Sigmoid colon (tissue), 7 donors: ENCODE results near the gene DENND10. TPM values are rescaled to one million over a fixed set of nuclear protein-coding genes. Genes with fewer than 3 reads are reported as not detected.
A peak's percentile ranks its signal among the peaks of the same experiment; 100 is the strongest.

ENCODE experiments used
- DNase-seq: peaks from one replicate; pipeline ENCODE4 v3.0.0-alpha.2; 2019
- H3K27ac ChIP-seq, 4 donors: fragments of 200-600 bp; sonication (generic); one replicate each; pipeline ENCODE4 v1.5.1; 2016 to 2019; ENCODE audit warnings: mild to moderate bottlenecking in 1 of 4
- H3K27me3 ChIP-seq, 3 donors: fragments of 200-600 bp; sonication (generic); one replicate each; pipeline ENCODE4 v1.5.1; 2019; ENCODE audit warnings: mild to moderate bottlenecking in 1 of 3
- H3K36me3 ChIP-seq, 4 donors: fragments of 200-600 bp; sonication (generic); one replicate each; pipeline ENCODE4 v1.5.1; 2016 to 2019
- H3K4me1 ChIP-seq, 4 donors: fragments of 200-600 bp; sonication (generic); one replicate each; pipeline ENCODE4 v1.5.1; 2017 to 2019
- H3K4me3 ChIP-seq, 4 donors: fragments of 200-600 bp; sonication (generic); one replicate each; pipeline ENCODE4 v1.5.1; 2017 to 2019; ENCODE audit warnings: mild to moderate bottlenecking in 2 of 4, moderate library complexity in 1 of 4
- H3K9me3 ChIP-seq, 4 donors: fragments of 200-600 bp in 3 of 4; sonication (generic) in 3 of 4; one replicate each; pipeline versions ENCODE4 v1.5.1 to v1.6.1; 2013 to 2019
- CTCF ChIP-seq, 4 experiments: fragments of 450-650 bp in 3 of 4; fragments of 200-600 bp in 1 of 4; IDR thresholded peaks; one replicate each; pipeline ENCODE4 v1.5.1; 2016 to 2019; ENCODE audit warnings: antibody characterized with exemption in 4 of 4, mild to moderate bottlenecking in 3 of 4, moderate library complexity in 2 of 4
- EP300 ChIP-seq, 4 donors: sonication (generic); formaldehyde crosslinking; IDR thresholded peaks; one replicate each; pipeline ENCODE4 v1.6.1; 2017; ENCODE audit warnings: antibody characterized with exemption in 4 of 4
- POLR2A ChIP-seq, 2 donors: fragments of 450-650 bp; IDR thresholded peaks; one replicate each; pipeline ENCODE4 v1.6.1; 2016; ENCODE audit warnings: antibody characterized with exemption in 2 of 2, mild to moderate bottlenecking in 2 of 2, moderate library complexity in 2 of 2
- POLR2AphosphoS5 ChIP-seq, 4 donors: sonication (generic); formaldehyde crosslinking; IDR thresholded peaks; one replicate each; pipeline ENCODE4 v1.6.1; 2017; ENCODE audit warnings: antibody characterized with exemption in 4 of 4
- WGBS, 2 donors: extraction: QIAGEN DNeasy Blood & Tissue Kit; methylation state at CpG; one replicate each; pipeline ENCODE4 v1.1.7; 2013; 5-methylcytosine and 5-hydroxymethylcytosine counted together
- intact Hi-C: fragments of 100-400 bp; cut with DNase I; formaldehyde crosslinking; loops from one replicate; pipeline ENCODE4 v1.15.1; 2023
- polyA plus RNA-seq, 3 donors: library from polyadenylated mRNA; stranded (reverse); fragments of 200-250 nt; gene quantifications; one replicate each; pipeline ENCODE4 v1.2.3, GENCODE V29; 2013
- total RNA-seq, 4 donors: library from RNA; depleted of rRNA; stranded (reverse); fragments of >200 nt; gene quantifications; one replicate each; pipeline ENCODE4 v1.1.0, GENCODE V29; 2016
- donor health status: healthy with polysubstance abuse.
- donor health status: Bipolar disorder and iron deficiency.
- donor health status: healthy.

The DENND10 gene
- total and polyA plus RNA-seq, 7 donors: 25.8 to 51.3 (median 41.5) TPM

DNA sequence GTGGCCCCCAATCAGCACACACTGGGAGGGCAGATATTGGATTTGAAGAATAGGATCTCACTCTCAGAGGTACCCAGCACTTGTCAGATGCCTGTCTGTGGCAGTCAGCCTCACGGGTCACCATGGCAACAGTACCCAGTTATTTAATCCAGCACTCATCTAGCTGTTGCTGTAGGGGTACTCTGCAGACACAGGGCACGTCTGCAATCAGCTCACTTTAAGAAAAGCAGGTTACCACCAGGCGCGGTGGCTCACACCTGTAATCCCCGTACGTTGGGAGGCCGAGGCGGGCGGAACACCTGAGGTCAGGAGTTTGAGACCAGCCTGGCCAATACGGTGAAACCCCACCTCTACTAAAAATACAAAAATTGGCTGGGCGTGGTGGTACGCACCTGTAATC is 49.7 kb downstream of the DENND10 start:
- H3K9me3 ChIP-seq: no peaks in the 10 kb centered on the region
- H3K4me1 ChIP-seq: no peaks in the 10 kb centered on the region
- no peaks in the 10 kb centered on the region for H3K27me3 ChIP-seq
- H3K36me3 ChIP-seq: peaks cover 27 to 96% (median 47%) of the 10 kb centered on the region in 4 donors
- H3K4me3 ChIP-seq: no peak overlapping the region
- WGBS, 2 donors: 97 to 98% methylated on average over 12 of the region's 12 CpGs
- DNase-seq: peak; percentile 45
- no peak overlapping the region for H3K27ac ChIP-seq
- intact Hi-C loops: no loop called here
- TF ChIP-seq CTCF (IDR thresholded peaks at IDR 0.05) (no peak), EP300 (IDR thresholded peaks at IDR 0.05) (no peak), POLR2AphosphoS5 (IDR thresholded peaks at IDR 0.05) (no peak), POLR2A (IDR thresholded peaks at IDR 0.05) (no peak)

DNA sequence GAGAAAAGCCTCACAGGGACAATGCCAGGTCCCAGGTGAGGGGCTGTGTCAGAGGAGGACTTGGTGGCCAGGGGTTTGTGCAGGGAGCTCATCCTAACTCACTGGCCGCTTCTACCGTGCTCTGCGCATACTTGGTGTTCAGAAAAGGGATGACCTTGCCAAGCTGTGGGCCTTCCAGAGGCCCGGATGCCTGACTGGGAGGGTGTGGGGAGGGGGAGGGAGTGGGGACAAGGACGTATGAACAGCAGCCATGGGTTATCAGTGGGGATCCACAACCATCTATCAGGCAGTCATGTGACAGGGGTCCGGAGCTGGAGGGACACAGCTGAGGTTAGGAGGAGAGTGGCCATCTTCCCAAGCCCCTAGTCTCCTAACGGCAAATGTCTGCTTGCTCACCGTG is 55.4 kb downstream of the DENND10 start:
- intact Hi-C loops: no loop called here
- peaks cover 34 to 66% (median 38%) of the 10 kb centered on the region in 4 donors for H3K36me3 ChIP-seq
- 87 to 88% methylated on average over 8 of the region's 8 CpGs for WGBS, 2 donors

GRCh38 chr10:119161680-119162451 is 58.0 kb downstream of the DENND10 start:
- peak overlapping the region; percentile 6 to 27 (median 18) for H3K27ac ChIP-seq
- intact Hi-C loops: loop anchor here (5.0 kb wide), 1 partner anchor 55 kb away; no protein-coding TSS in a partner anchor
- WGBS, 2 donors: 87 to 88% methylated on average over 11 of the region's 11 CpGs
- H3K9me3 ChIP-seq: no peaks in the 10 kb centered on the region
- DNase-seq: peak; percentile 59
- peaks cover 0 to 30% (median 19%) of the 10 kb centered on the region in 4 donors for H3K4me1 ChIP-seq
- TF ChIP-seq CTCF (IDR thresholded peaks at IDR 0.05): peak in 3 of 4 experiments; percentile 10 to 27 (median 11)
- TF ChIP-seq EP300 (IDR thresholded peaks at IDR 0.05): no peak
- no peak for TF ChIP-seq POLR2AphosphoS5 (IDR thresholded peaks at IDR 0.05)
- TF ChIP-seq POLR2A (IDR thresholded peaks at IDR 0.05): no peak
- H3K36me3 ChIP-seq: peaks cover 14 to 40% (median 15%) of the 10 kb centered on the region in 4 donors
- H3K27me3 ChIP-seq: no peaks in the 10 kb centered on the region
- H3K4me3 ChIP-seq: no peak overlapping the region

More for the DNA sequence above, 55.4 kb downstream of the DENND10 start:
- Histone ChIP-seq H3K27me3 (no peaks in the 10 kb centered on the region), H3K4me1 (peaks cover 0 to 13% (median 3%) of the 10 kb centered on the region in 4 donors), H3K4me3 (no peak overlapping the region), H3K9me3 (no peaks in the 10 kb centered on the region), H3K27ac (no peak overlapping the region)
- peak; percentile 40 for DNase-seq
- TF ChIP-seq CTCF (IDR thresholded peaks at IDR 0.05) (no peak), POLR2AphosphoS5 (IDR thresholded peaks at IDR 0.05) (no peak), POLR2A (IDR thresholded peaks at IDR 0.05) (no peak), EP300 (IDR thresholded peaks at IDR 0.05) (no peak)

DNA sequence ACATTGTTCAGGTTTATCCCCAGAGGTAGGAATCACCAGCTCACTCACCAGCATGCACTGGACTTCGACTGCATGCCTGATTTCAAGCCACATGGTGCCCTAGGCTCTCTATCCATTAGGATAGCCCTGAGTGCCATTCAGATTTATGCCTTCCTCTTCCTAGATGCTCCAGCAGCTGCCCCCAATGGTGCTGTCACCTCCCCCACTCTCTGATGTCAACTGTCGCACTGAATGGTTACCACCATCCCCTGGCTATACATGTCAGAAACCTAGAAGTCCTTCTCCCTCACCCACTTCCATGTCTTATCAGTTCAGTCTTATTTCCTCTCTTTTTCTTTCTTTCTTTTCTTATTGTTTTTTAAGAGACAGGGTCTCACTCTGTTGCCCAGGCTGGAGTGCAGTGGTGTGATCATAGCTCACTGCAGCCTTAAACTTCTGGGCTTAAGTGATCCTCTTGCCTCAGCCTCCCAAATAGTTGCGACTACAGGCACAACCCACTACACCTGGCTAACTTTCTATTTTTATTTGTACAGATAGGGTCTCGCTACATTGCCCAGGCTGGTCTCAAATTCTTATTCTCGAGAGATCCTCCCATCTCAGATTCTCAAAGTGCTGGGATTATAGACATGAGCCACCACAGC is 58.7 kb downstream of the DENND10 start:
- H3K4me3 ChIP-seq: no peak overlapping the region
- TF ChIP-seq POLR2A (IDR thresholded peaks at IDR 0.05): no peak
- no peak for TF ChIP-seq EP300 (IDR thresholded peaks at IDR 0.05)
- no peak for TF ChIP-seq CTCF (IDR thresholded peaks at IDR 0.05)
- TF ChIP-seq POLR2AphosphoS5 (IDR thresholded peaks at IDR 0.05): no peak
- peaks cover 0 to 30% (median 19%) of the 10 kb centered on the region in 4 donors for H3K4me1 ChIP-seq
- H3K36me3 ChIP-seq: peaks cover 14 to 38% (median 15%) of the 10 kb centered on the region in 4 donors
- no peak for DNase-seq
- H3K27ac ChIP-seq: peak overlapping the region; percentile 6 to 27 (median 18)
- H3K27me3 ChIP-seq: no peaks in the 10 kb centered on the region
- WGBS, 2 donors: 94 to 98% methylated on average over 5 of the region's 5 CpGs
- H3K9me3 ChIP-seq: no peaks in the 10 kb centered on the region
- intact Hi-C loops: loop anchor here (5.0 kb wide), 1 partner anchor 55 kb away; no protein-coding TSS in a partner anchor
